ENCODE data around the gene LRP1B.

LRP1B gene

GRCh38 chr2:141641462-141641861 is 489.4 kb downstream of the LRP1B start:
- no peak for DNase-seq

GRCh38 chr2:141639809-141640208 is 491.0 kb downstream of the LRP1B start:
- DNase-seq, result no peak

- no peak for DNase-seq
Observed at GRCh38 chr2:141633132-141633531, 497.7 kb downstream of the LRP1B start.

GRCh38 chr2:141630407-141630930 is 500.3 kb downstream of the LRP1B start:
- DNase-seq, result no peak

GRCh38 chr2:141620372-141620771 is 510.4 kb downstream of the LRP1B start:
- DNase-seq, result no peak

- DNase-seq, result no peak
Observed at GRCh38 chr2:141618457-141618856, 512.4 kb downstream of the LRP1B start.

- DNase-seq, result no peak
Observed at GRCh38 chr2:141611981-141612380, 518.8 kb downstream of the LRP1B start.

GRCh38 chr2:141611176-141611571 is 519.6 kb downstream of the LRP1B start:
- no peak for DNase-seq

GRCh38 chr2:141610564-141611175 is 520.1 kb downstream of the LRP1B start:
- DNase-seq, result no peak

GRCh38 chr2:141605163-141605562 is 525.7 kb downstream of the LRP1B start:
- no peak for DNase-seq

- no peak for DNase-seq
Observed at GRCh38 chr2:141601511-141602152, 529.2 kb downstream of the LRP1B start.

- DNase-seq, result no peak
Observed at GRCh38 chr2:141599721-141600120, 531.1 kb downstream of the LRP1B start.

GRCh38 chr2:141598982-141599381 is 531.8 kb downstream of the LRP1B start:
- DNase-seq, result no peak

GRCh38 chr2:141595316-141595920 is 535.4 kb downstream of the LRP1B start:
- DNase-seq, result no peak

- no peak for DNase-seq
Observed at GRCh38 chr2:141591787-141592186, 539.0 kb downstream of the LRP1B start.

- DNase-seq, result no peak
Observed at GRCh38 chr2:141590620-141591019, 540.2 kb downstream of the LRP1B start.

- DNase-seq, result no peak
Observed at GRCh38 chr2:141589314-141589713, 541.5 kb downstream of the LRP1B start.

- DNase-seq, result no peak
Observed at GRCh38 chr2:141586985-141587384, 543.8 kb downstream of the LRP1B start.

GRCh38 chr2:141582213-141582612 is 548.6 kb downstream of the LRP1B start:
- no peak for DNase-seq

- DNase-seq, result no peak
Observed at GRCh38 chr2:141579071-141579470, 551.7 kb downstream of the LRP1B start.

GRCh38 chr2:141570474-141571131 is 560.2 kb downstream of the LRP1B start:
- DNase-seq, result no peak

- DNase-seq, result no peak
Observed at GRCh38 chr2:141569941-141570340, 560.9 kb downstream of the LRP1B start.

GRCh38 chr2:141565597-141565996 is 565.2 kb downstream of the LRP1B start:
- no peak for DNase-seq

- no peak for DNase-seq
Observed at GRCh38 chr2:141560723-141561122, 570.1 kb downstream of the LRP1B start.
